Left ventricle myocardium inferior (tissue), 1 donor: ENCODE data around the gene FBXL7. TPM values are rescaled to one million over a fixed set of nuclear protein-coding genes. Genes with fewer than 3 reads are reported as not detected.
A peak's percentile ranks its signal among the peaks of the same experiment; 100 is the strongest.

Experiments
- DNase-seq: peaks from one replicate; pipeline ENCODE4 v3.0.0-alpha.2; 2020
- H3K27ac ChIP-seq: fragments of 200-600 bp; replicated peaks from 2 replicates; pipeline ENCODE4 v1.8.0; 2021
- H3K27me3 ChIP-seq: fragments of 200-600 bp; 2 replicates; pipeline ENCODE4 v1.8.0; 2021; ENCODE audit warnings: low read depth
- H3K36me3 ChIP-seq: fragments of 200-600 bp; 2 replicates; pipeline ENCODE4 v1.8.0; 2021
- H3K4me1 ChIP-seq: fragments of 200-600 bp; 2 replicates; pipeline ENCODE4 v1.8.0; 2021
- H3K4me3 ChIP-seq: fragments of 200-600 bp; 2 replicates; pipeline ENCODE4 v1.8.0; 2021; ENCODE audit warnings: mild to moderate bottlenecking, moderate library complexity
- H3K9me3 ChIP-seq: fragments of 200-600 bp; replicated peaks from 2 replicates; pipeline ENCODE4 v1.8.0; 2021
- intact Hi-C: fragments of 100-400 bp; cut with micrococcal nuclease; formaldehyde crosslinking; loops from one replicate; pipeline ENCODE4 v1.11.0; 2022
- total RNA-seq: library from RNA; stranded (reverse); fragmentation: NEBNext Ultra II Directional; extraction: Animal tissue kit (Norgen Biotek cat#: 25700); gene quantifications from one replicate; pipeline ENCODE4 v1.2.1, GENCODE V29; 2021
- TF ChIP-seq, protein P1 (sequence below): fragments of 200-600 bp; IDR thresholded peaks from 2 replicates; pipeline ENCODE4 v1.8.0; 2021; ENCODE audit warnings: antibody characterized with exemption, mild to moderate bottlenecking, borderline replicate concordance
- donor health status: DM: no; HTN: yes; CAD: no; lungs with severe emphysema.

The FBXL7 gene
- total RNA-seq, 1 donor from 2014 or later: 27.7 TPM

DNA sequence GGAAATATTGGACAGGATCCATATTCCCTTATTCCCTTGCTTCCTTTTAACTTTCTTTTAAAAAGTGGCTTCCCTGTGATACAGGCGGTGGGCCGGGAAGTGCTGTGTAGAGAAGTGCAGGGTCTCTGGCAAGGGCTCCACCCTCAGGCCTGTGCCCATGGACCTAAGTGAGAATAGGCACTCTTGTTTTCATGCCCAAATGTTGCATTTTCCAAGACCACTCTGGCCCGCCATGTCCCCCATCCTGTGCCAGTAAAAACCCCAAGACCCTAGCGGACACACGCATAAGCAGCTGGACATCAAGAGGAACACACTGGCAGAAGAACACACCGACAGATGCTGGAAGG lies 193.4 kb downstream of the FBXL7 start:
- no peaks in the 10 kb centered on the region for H3K9me3 ChIP-seq
- TF ChIP-seq, protein P1, sequence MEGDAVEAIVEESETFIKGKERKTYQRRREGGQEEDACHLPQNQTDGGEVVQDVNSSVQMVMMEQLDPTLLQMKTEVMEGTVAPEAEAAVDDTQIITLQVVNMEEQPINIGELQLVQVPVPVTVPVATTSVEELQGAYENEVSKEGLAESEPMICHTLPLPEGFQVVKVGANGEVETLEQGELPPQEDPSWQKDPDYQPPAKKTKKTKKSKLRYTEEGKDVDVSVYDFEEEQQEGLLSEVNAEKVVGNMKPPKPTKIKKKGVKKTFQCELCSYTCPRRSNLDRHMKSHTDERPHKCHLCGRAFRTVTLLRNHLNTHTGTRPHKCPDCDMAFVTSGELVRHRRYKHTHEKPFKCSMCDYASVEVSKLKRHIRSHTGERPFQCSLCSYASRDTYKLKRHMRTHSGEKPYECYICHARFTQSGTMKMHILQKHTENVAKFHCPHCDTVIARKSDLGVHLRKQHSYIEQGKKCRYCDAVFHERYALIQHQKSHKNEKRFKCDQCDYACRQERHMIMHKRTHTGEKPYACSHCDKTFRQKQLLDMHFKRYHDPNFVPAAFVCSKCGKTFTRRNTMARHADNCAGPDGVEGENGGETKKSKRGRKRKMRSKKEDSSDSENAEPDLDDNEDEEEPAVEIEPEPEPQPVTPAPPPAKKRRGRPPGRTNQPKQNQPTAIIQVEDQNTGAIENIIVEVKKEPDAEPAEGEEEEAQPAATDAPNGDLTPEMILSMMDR: no peak
- H3K4me1 ChIP-seq: peaks cover 59% of the 10 kb centered on the region
- no peak overlapping the region for H3K27ac ChIP-seq
- intact Hi-C loops: no loop called here
- no peaks in the 10 kb centered on the region for H3K27me3 ChIP-seq
- no peaks in the 10 kb centered on the region for H3K36me3 ChIP-seq
- no peak for DNase-seq
- no peak overlapping the region for H3K4me3 ChIP-seq

DNA sequence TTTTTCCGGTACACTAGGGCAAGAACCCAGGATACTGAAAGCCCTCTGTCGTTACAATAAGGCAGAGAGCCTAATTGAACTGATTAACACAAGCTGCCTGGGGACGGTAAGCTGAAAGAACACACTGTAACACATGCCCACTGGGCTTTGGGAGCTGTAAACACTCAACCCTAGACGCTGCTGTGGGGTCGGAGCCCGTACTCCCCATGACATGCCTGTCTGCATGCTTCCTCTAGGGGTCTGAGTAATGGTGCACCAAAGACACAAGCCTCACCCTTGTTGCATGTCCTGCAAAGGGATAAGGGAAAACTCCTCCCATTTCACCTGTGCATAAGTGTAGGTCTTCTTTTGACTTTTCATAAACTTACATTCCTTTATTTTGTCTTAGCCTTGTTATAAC lies 194.0 kb downstream of the FBXL7 start:
- TF ChIP-seq, protein P1: no peak
- Histone ChIP-seq H3K36me3 (no peaks in the 10 kb centered on the region), H3K27me3 (no peaks in the 10 kb centered on the region), H3K9me3 (no peaks in the 10 kb centered on the region), H3K4me1 (peaks cover 59% of the 10 kb centered on the region), H3K4me3 (no peak overlapping the region), H3K27ac (peak overlapping the region; percentile 53)
- intact Hi-C loops: no loop called here
- no peak for DNase-seq

DNA sequence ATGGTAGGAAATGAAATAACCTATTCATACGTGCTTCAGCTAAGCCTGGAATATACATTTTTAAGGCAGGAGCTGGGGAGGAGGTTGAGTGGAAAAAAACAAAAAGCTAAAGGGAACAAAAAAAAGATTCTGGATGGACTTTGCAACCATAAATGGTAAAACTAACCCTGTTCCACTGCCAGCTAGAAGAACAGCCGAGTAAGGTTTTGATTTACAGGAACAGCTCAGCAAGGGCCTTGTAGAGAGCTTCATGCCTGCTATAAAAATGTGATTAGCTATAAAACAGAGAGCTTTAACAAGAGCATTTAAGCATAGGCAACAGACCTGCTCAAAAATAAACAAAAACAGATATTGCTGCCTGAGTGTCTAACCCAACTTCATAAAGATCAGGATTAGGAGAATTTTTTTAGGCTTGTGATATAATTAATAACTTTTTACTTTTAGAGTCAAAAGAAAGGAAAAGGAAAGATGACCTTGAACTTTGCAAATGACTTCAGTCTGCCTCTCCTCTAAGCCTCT lies 194.8 kb downstream of the FBXL7 start:
- TF ChIP-seq, protein P1: no peak
- Histone ChIP-seq H3K36me3 (no peaks in the 10 kb centered on the region), H3K4me1 (peaks cover 57% of the 10 kb centered on the region), H3K9me3 (no peaks in the 10 kb centered on the region), H3K27ac (peak overlapping the region; percentile 53), H3K4me3 (no peak overlapping the region), H3K27me3 (no peaks in the 10 kb centered on the region)
- no peak for DNase-seq
- intact Hi-C loops: no loop called here

DNA sequence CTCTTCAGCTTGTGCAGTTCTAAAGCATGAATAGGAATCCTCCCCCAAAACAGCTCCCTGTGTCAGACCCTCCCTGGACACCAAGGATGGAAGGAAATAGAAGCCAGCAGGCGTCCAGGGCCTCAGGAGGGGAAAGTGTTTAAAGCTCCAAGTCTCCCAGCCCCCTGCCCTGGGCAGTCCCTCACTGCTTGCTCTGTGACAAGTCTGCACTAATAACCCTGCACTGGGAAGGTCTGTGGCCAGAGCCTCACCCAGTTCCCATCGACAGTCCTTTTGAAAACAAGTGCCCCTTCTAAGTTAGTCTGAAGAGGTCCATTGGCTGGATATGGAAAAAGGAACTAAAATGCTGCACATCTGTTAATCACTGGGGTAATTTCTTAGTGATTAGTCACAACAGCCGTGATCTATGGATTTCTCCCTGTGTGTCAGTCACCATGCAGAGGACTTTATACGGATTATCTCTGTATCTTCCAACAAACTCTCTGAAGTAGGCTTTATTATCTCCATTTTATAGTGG lies 195.3 kb downstream of the FBXL7 start:
- DNase-seq: no peak
- H3K27me3 ChIP-seq: no peaks in the 10 kb centered on the region
- H3K27ac ChIP-seq: peak overlapping the region; percentile 53
- no peak overlapping the region for H3K4me3 ChIP-seq
- no peaks in the 10 kb centered on the region for H3K36me3 ChIP-seq
- H3K4me1 ChIP-seq: peaks cover 51% of the 10 kb centered on the region
- TF ChIP-seq, protein P1: no peak
- intact Hi-C loops: no loop called here
- no peaks in the 10 kb centered on the region for H3K9me3 ChIP-seq

DNA sequence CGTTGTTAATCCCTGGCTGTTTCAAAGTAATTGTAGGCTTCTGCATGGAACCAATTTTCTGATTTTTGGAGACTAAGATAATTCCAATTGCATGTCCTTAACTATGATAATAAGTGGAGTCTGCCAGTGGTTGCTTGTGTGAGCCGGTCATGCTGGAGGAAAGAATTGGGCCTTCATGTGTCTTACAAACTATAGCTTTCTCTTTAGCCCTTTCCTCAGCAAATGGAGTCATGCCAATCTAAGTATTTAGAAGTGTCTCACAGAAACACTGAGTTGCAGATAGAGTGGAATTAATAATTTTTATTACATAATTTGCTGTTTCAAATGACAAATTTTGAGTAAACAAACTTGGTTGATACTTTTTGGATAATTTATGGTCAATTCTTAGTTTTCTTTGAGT lies 200.4 kb downstream of the FBXL7 start:
- intact Hi-C loops: no loop called here
- DNase-seq: no peak
- Histone ChIP-seq H3K4me3 (no peak overlapping the region), H3K27ac (no peak overlapping the region), H3K36me3 (no peaks in the 10 kb centered on the region), H3K27me3 (no peaks in the 10 kb centered on the region), H3K9me3 (no peaks in the 10 kb centered on the region), H3K4me1 (peaks cover 31% of the 10 kb centered on the region)
- TF ChIP-seq, protein P1: no peak
